KMS-11 (cell line): ENCODE data around the gene TXNDC5.

Experiments used
- H2AFZ ChIP-seq: fragments of 200-600 bp; sonication (generic); 2 replicates; pipeline ENCODE4 v1.6.1; 2016; ENCODE audit warnings: antibody characterized with exemption, mixed run types, low read depth
- H3K27ac ChIP-seq: fragments of 200-600 bp; sonication (generic); 2 replicates; pipeline ENCODE4 v1.6.1; 2016; ENCODE audit warnings: mild to moderate bottlenecking, mixed run types
- H3K27me3 ChIP-seq: fragments of 200-600 bp; sonication (generic); 2 replicates; pipeline ENCODE4 v1.6.1; 2017; ENCODE audit warnings: mild to moderate bottlenecking, low read depth, mixed run types, moderate library complexity; ENCODE audit not compliant: insufficient read depth
- H3K36me3 ChIP-seq: fragments of 200-600 bp; sonication (generic); 2 replicates; pipeline ENCODE4 v1.6.1; 2017; ENCODE audit warnings: mild to moderate bottlenecking, mixed run types; ENCODE audit not compliant: insufficient read depth
- H3K4me1 ChIP-seq: fragments of 200-600 bp; sonication (generic); 2 replicates; pipeline ENCODE4 v1.6.1; 2016; ENCODE audit warnings: mild to moderate bottlenecking, low read depth, mixed run types; ENCODE audit not compliant: poor library complexity, severe bottlenecking
- H3K4me2 ChIP-seq: fragments of 200-600 bp; sonication (generic); 2 replicates; pipeline ENCODE4 v1.7.0; 2016; ENCODE audit warnings: mild to moderate bottlenecking, mixed run types
- H3K4me3 ChIP-seq: fragments of 200-600 bp; sonication (generic); IDR thresholded peaks from 2 replicates; pipeline ENCODE4 v1.6.1; 2017; ENCODE audit warnings: low read depth, low read length, mixed read lengths; ENCODE audit not compliant: insufficient read depth
- H3K79me2 ChIP-seq: fragments of 200-600 bp; sonication (generic); 2 replicates; pipeline ENCODE4 v1.6.1; 2016; ENCODE audit warnings: low read depth, mixed run types; ENCODE audit not compliant: insufficient read depth
- H3K9ac ChIP-seq: fragments of 200-600 bp; sonication (generic); 2 replicates; pipeline ENCODE4 v1.6.1; 2016; ENCODE audit warnings: mild to moderate bottlenecking, mixed run types
- H4K20me1 ChIP-seq: fragments of 200-600 bp; sonication (generic); 2 replicates; pipeline ENCODE4 v1.6.1; 2016; ENCODE audit warnings: mild to moderate bottlenecking, mixed run types; ENCODE audit not compliant: insufficient read depth
- CTCF ChIP-seq: fragments of 200-600 bp; sonication (generic); conservative IDR thresholded peaks from 2 replicates; pipeline ENCODE4 v1.6.1; 2017; ENCODE audit warnings: low read depth, mild to moderate bottlenecking, antibody characterized with exemption, low read length, moderate library complexity, mixed read lengths

TXNDC5 gene

GRCh38 chr6:7907159-7907558 lies 3.4 kb downstream of the TXNDC5 start:
- Histone ChIP-seq H4K20me1 (peaks cover 34% of the 10 kb centered on the region), H3K4me2 (peak overlapping the region; percentile 81)
- no peak for TF ChIP-seq CTCF

GRCh38 chr6:7906741-7907140 lies 3.8 kb downstream of the TXNDC5 start:
- Histone ChIP-seq H3K27ac (peak overlapping the region; percentile 91), H3K4me3 (no peak overlapping the region), H3K36me3 (peaks cover 36% of the 10 kb centered on the region; the same call in 1 of the 2 replicates), H3K9ac (peak overlapping the region; percentile 95), H3K27me3 (no peaks in the 10 kb centered on the region; the same call in 1 of the 2 replicates), H3K4me2 (peak overlapping the region; percentile 81), H4K20me1 (peaks cover 34% of the 10 kb centered on the region), H3K4me1 (peaks cover 69% of the 10 kb centered on the region), H2AFZ (no peak overlapping the region), H3K79me2 (peaks cover 92% of the 10 kb centered on the region)
- no peak for TF ChIP-seq CTCF

More at GRCh38 chr6:7907159-7907558, 3.4 kb downstream of the TXNDC5 start:
- H3K4me1 ChIP-seq, result peaks cover 69% of the 10 kb centered on the region
- H3K36me3 ChIP-seq, result peaks cover 36% of the 10 kb centered on the region; the same call in 1 of the 2 replicates
- H3K79me2 ChIP-seq, result peaks cover 91% of the 10 kb centered on the region
- peak overlapping the region; percentile 95 for H3K9ac ChIP-seq
- no peak overlapping the region for H2AFZ ChIP-seq
- H3K4me3 ChIP-seq, result no peak overlapping the region
- H3K27me3 ChIP-seq, result no peaks in the 10 kb centered on the region; the same call in 1 of the 2 replicates
- peak overlapping the region; percentile 91 for H3K27ac ChIP-seq

- Histone ChIP-seq H2AFZ (no peak overlapping the region), H3K79me2 (peaks cover 95% of the 10 kb centered on the region), H3K9ac (peak overlapping the region; percentile 95), H3K4me2 (peak overlapping the region; percentile 81), H3K4me3 (no peak overlapping the region), H4K20me1 (peaks cover 34% of the 10 kb centered on the region), H3K4me1 (peaks cover 74% of the 10 kb centered on the region), H3K36me3 (peaks cover 37% of the 10 kb centered on the region; the same call in 1 of the 2 replicates), H3K27ac (peak overlapping the region; percentile 91), H3K27me3 (no peaks in the 10 kb centered on the region; the same call in 1 of the 2 replicates)
- TF ChIP-seq CTCF, result no peak
Observed at GRCh38 chr6:7905416-7905815, 5.2 kb downstream of the TXNDC5 start.

GRCh38 chr6:7904654-7905319 lies 5.8 kb downstream of the TXNDC5 start:
- H3K27ac ChIP-seq, result peak overlapping the region; percentile 91
- TF ChIP-seq CTCF, result no peak
- no peaks in the 10 kb centered on the region; the same call in 1 of the 2 replicates for H3K27me3 ChIP-seq
- H3K4me2 ChIP-seq, result peak overlapping the region; percentile 81
- peaks cover 99% of the 10 kb centered on the region for H3K79me2 ChIP-seq
- peaks cover 42% of the 10 kb centered on the region; the same call in 1 of the 2 replicates for H3K36me3 ChIP-seq
- no peak overlapping the region for H2AFZ ChIP-seq
- H3K4me1 ChIP-seq, result peaks cover 81% of the 10 kb centered on the region
- H3K4me3 ChIP-seq, result no peak overlapping the region
- H3K9ac ChIP-seq, result peak overlapping the region; percentile 95
- peaks cover 34% of the 10 kb centered on the region for H4K20me1 ChIP-seq
